Myometrial cell (primary cell): ENCODE results near the gene PSG11. TPM values are rescaled to one million over a fixed set of nuclear protein-coding genes. Genes with fewer than 3 reads are reported as not detected.

Source experiments
- total RNA-seq: library from RNA; depleted of rRNA; stranded (reverse); fragments of >200 nt; gene quantifications from 2 replicates; pipeline ENCODE4 v1.2.3, GENCODE V29; 2015

PSG11 gene
- 0.71 TPM in 1 of 2 replicates, not detected in the other for total RNA-seq

DNA sequence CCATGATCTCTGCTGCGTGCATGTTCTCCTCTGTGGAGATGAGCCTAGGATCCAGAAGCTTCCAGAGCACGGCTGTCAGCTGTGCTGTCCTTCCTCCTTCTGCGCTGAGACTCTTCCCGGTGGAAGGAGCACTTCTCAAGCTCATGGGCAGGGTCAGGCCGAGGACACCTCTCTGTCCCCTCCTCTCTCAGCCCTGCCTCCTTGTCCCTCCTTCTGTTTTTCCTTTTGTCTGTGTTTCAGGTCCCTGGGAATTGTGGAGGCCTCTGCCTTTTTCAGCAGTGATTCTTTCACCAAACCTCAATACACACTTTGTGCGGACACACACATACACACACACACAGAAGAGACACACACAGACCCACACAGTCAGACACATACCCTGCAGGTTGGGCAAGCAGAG, at the start of gene PSG11:
Gene PSG11 (minus strand): TSS at position 101 of the 400 bp plus-strand sequence. CDS start 97 bp downstream, at position 4.

Other genes starting within 250 kb of the PSG11 start
- 0.29 and 0.53 TPM in 2 replicates for gene PSG1, start 146.8 kb downstream of the PSG11 start, total RNA-seq
- gene PSG6, start 108.6 kb downstream of the PSG11 start, total RNA-seq: not detected in 2 replicates
- under 0.01 TPM in 1 of 2 replicates, not detected in the other for gene PSG7, start 89.3 kb downstream of the PSG11 start, total RNA-seq
- gene PSG2, start 56.2 kb upstream of the PSG11 start, total RNA-seq: 0.29 TPM in 1 of 2 replicates, not detected in the other
- gene PSG5, start 160.1 kb upstream of the PSG11 start, total RNA-seq: 6.7 and 7.8 TPM in 2 replicates
- 1.1 and 2.0 TPM in 2 replicates for gene PSG4, start 179.2 kb upstream of the PSG11 start, total RNA-seq
- 1.4 and 5.2 TPM in 2 replicates for gene PSG9, start 243.1 kb upstream of the PSG11 start, total RNA-seq